Gastrocnemius medialis (tissue), 4 donors: ENCODE data around the gene CD58. TPM values are rescaled to one million over a fixed set of nuclear protein-coding genes. Genes with fewer than 3 reads are reported as not detected.

ENCODE experiments used
- ATAC-seq, 2 donors: fragments of 150-250 bp; one replicate each; pipeline ENCODE4 v1.9.1; 2016
- DNase-seq, 2 donors: peaks; one replicate each; pipeline ENCODE4 v3.0.0-alpha.2; 2019
- H3K27ac ChIP-seq, 4 donors: fragments of 200-600 bp; sonication (generic); 1 replicate in 1 of 4; 2 replicates in 3 of 4; pipeline ENCODE4 v1.5.1; 2016 to 2018; ENCODE audit warnings: mild to moderate bottlenecking in 2 of 4, moderate library complexity in 1 of 4
- H3K27me3 ChIP-seq, 3 donors: fragments of 200-600 bp; sonication (generic) in 2 of 3; 1 replicate in 1 of 3; 2 replicates in 2 of 3; pipeline versions ENCODE4 v1.5.1 to v1.6.0; 2016 to 2019; ENCODE audit warnings: mild to moderate bottlenecking in 1 of 3, moderate library complexity in 1 of 3
- H3K36me3 ChIP-seq, 2 donors: fragments of 200-600 bp; sonication (generic) in 1 of 2; one replicate each; pipeline ENCODE4 v1.5.1; 2017 to 2018
- H3K4me1 ChIP-seq, 2 donors: fragments of 200-600 bp; sonication (generic) in 1 of 2; one replicate each; pipeline ENCODE4 v1.5.1; 2016 to 2017; ENCODE audit warnings: mild to moderate bottlenecking in 2 of 2
- H3K4me3 ChIP-seq, 4 donors: fragments of 200-600 bp; sonication (generic) in 3 of 4; 1 replicate in 1 of 4; 2 replicates in 3 of 4; pipeline ENCODE4 v1.5.1; 2016 to 2019; ENCODE audit warnings: mild to moderate bottlenecking in 2 of 4
- H3K9me3 ChIP-seq, 3 donors: fragments of 200-600 bp; sonication (generic) in 2 of 3; 1 replicate in 1 of 3; 2 replicates in 2 of 3; pipeline ENCODE4 v1.5.1; 2016 to 2019
- POLR2A ChIP-seq, 2 donors: fragments of 450-650 bp; IDR thresholded peaks; one replicate each; pipeline ENCODE4 v1.6.1; 2017; ENCODE audit warnings: antibody characterized with exemption in 2 of 2, mild to moderate bottlenecking in 2 of 2, moderate library complexity in 2 of 2
- in situ Hi-C, 4 donors: fragments of 200-750 bp; cut with MboI; loops; one replicate each; pipeline versions ENCODE4 v1.15.0 to v1.8.0; 2017; ENCODE audit warnings: low sequenced_read_pairs in 4 of 4
- intact Hi-C: fragments of 100-400 bp; cut with DNase I; formaldehyde crosslinking; loops from one replicate; pipeline ENCODE4 v1.15.1; 2023; ENCODE audit warnings: low total_unique reads
- total RNA-seq, 4 donors: library from RNA; depleted of rRNA; stranded (reverse); fragments of >200 nt; gene quantifications; one replicate each; pipeline versions ENCODE4 v1.1.0 to v1.2.3, GENCODE V29; 2016
- TF ChIP-seq, protein P1 (sequence below), 5 experiments: fragments of 450-650 bp in 3 of 5; fragments of 200-600 bp in 2 of 5; sonication (generic) in 2 of 5; IDR thresholded peaks in 4 of 5; conservative IDR thresholded peaks in 1 of 5; 1 replicate in 4 of 5; 2 replicates in 1 of 5; pipeline ENCODE4 v1.5.1; 2016 to 2019; ENCODE audit warnings: antibody characterized with exemption in 5 of 5, mild to moderate bottlenecking in 3 of 5, moderate library complexity in 3 of 5

Gene CD58
- total RNA-seq, 4 donors from 2014 or later = 4.1 to 15.9 (median 10.2) TPM

DNA sequence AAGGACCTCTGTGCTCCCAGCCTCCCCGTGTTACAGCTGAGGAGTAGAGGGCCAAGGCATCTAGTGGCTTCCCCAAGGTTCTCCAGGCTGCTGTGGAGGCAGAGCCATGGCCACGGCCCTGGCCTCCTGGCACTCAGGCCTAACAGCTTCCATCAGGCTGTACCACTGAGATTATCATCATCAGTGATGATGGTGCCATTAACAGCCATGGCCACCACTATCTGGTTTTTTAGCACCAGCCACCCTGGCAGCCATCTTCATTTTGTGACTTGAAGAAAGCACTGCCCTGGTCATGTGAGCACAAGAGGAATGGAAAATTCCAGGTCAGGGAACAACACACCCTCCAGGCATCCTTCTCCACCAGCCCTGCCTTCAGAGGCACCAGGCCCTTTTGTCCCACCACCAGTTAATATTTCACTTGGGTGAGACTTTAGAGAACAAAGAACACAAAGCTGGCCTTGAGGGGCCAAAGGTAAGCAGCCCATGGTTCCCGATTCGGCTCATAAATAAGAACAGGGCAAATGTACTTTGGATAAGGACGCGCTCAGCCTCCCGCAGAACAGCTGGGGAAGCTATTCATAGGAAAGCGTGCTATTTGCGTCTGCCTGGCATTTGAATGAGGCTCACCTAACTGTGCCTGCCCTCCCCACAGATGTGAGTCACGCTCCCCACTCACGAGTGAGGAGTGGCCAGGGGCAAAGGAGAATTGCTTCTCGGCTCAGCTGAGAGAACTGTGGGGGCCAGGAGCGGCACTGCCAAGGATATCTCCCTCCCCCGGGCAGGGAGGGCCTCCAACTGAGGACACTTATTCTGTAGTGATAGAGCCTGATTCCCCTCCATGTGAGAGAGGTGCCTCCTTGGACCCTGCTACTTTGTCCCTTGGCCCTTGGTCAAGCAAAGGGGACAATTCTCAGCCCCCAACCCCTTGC, 95.6 kb downstream of the CD58 start:
- H3K9me3 ChIP-seq = no peaks in the 10 kb centered on the region
- intact Hi-C loops (loop anchor here (1.0 to 10.0 kb wide), 4 partner anchors 16 to 720 kb away; partner anchors contain the start of gene ATP1A1), in situ Hi-C loops (loop anchor here in 2 of 4 donors (25.0 kb wide), 2 partner anchors 113 to 663 kb away; partner anchors contain the start of gene ATP1A1 (in 1 of the 2))
- no peaks in the 10 kb centered on the region for H3K36me3 ChIP-seq
- peak; percentile 85 to 87 for ATAC-seq
- no peaks in the 10 kb centered on the region for H3K27me3 ChIP-seq
- peak; percentile 89 to 91 for DNase-seq
- H3K4me1 ChIP-seq = peaks cover 35 to 39% of the 10 kb centered on the region in 2 donors
- H3K4me3 ChIP-seq = peak overlapping the region in 2 of 4 donors; percentile 4 to 15
- TF ChIP-seq, protein P1, sequence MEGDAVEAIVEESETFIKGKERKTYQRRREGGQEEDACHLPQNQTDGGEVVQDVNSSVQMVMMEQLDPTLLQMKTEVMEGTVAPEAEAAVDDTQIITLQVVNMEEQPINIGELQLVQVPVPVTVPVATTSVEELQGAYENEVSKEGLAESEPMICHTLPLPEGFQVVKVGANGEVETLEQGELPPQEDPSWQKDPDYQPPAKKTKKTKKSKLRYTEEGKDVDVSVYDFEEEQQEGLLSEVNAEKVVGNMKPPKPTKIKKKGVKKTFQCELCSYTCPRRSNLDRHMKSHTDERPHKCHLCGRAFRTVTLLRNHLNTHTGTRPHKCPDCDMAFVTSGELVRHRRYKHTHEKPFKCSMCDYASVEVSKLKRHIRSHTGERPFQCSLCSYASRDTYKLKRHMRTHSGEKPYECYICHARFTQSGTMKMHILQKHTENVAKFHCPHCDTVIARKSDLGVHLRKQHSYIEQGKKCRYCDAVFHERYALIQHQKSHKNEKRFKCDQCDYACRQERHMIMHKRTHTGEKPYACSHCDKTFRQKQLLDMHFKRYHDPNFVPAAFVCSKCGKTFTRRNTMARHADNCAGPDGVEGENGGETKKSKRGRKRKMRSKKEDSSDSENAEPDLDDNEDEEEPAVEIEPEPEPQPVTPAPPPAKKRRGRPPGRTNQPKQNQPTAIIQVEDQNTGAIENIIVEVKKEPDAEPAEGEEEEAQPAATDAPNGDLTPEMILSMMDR (IDR thresholded peaks at IDR 0.05 in 4 of 5, conservative IDR thresholded peaks at IDR 0.05 in 1 of 5) = no peak
- peak; percentile 76 to 77 for TF ChIP-seq POLR2A (IDR thresholded peaks at IDR 0.05)
- H3K27ac ChIP-seq = peak overlapping the region; percentile 88 to 97 (median 94)

DNA sequence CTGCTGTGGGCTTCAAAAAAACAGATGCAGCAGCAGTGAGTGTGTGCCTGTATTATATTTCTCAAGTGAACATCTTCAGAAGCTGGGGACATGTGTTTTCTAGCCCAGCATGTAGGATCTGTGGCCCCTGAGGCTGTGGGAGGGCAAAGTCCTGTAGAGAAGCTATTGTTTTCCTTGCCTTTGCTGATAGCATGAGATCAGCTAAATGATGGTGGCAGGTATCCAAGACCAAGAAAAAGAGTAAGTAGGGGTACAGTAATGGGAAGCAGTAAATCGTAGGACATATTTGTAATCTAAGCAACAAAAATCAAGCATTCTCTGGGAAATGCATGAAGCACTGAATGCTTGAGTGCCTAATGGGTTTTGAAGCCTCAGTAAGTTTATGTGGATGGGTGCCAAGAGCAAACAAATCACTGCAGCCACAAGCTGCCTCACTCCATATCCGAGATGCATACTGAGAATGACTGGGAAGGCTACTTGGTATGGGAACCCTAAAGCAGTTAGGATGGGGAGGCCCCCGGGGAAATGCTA, 98.3 kb downstream of the CD58 start:
- intact Hi-C loops = loop anchor here (10.0 kb wide), 1 partner anchor 718 kb away; no protein-coding TSS in a partner anchor
- TF ChIP-seq, protein P1 (IDR thresholded peaks at IDR 0.05 in 4 of 5, conservative IDR thresholded peaks at IDR 0.05 in 1 of 5) = no peak
- TF ChIP-seq POLR2A (IDR thresholded peaks at IDR 0.05) = no peak
- in situ Hi-C loops = no loop called here
- H3K4me1 ChIP-seq = peaks cover 27 to 32% of the 10 kb centered on the region in 2 donors
- ATAC-seq = no peak
- H3K27me3 ChIP-seq = no peaks in the 10 kb centered on the region
- DNase-seq = no peak
- H3K9me3 ChIP-seq = no peaks in the 10 kb centered on the region
- no peaks in the 10 kb centered on the region for H3K36me3 ChIP-seq
- no peak overlapping the region for H3K4me3 ChIP-seq
- H3K27ac ChIP-seq = no peak overlapping the region

DNA sequence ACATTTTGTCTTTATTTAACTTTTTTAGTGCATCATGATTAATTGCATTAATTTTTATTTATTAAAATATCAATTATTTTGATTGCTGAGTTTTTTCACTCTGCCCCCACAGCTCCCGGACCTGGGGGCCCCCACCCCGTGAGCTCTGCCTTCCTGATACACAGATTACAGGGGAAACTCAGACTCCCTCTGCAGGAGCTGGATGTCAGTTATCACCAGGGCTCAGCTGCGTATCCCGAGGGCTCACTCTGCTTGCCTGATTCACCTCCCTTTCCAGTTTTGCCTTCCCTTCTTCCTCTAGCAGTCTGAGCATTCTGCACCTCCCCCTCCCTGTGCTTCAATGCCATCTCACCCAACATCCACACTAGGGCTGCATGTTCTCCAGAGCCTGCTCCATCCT, 99.6 kb downstream of the CD58 start:
- intact Hi-C loops = loop anchor here (10.0 kb wide), 1 partner anchor 716 kb away; no protein-coding TSS in a partner anchor
- H3K4me3 ChIP-seq = no peak overlapping the region
- no peaks in the 10 kb centered on the region for H3K27me3 ChIP-seq
- ATAC-seq (no peak), DNase-seq (no peak)
- H3K9me3 ChIP-seq = no peaks in the 10 kb centered on the region
- H3K36me3 ChIP-seq = no peaks in the 10 kb centered on the region
- H3K4me1 ChIP-seq = peaks cover 16 to 21% of the 10 kb centered on the region in 2 donors
- no peak overlapping the region for H3K27ac ChIP-seq
- TF ChIP-seq, protein P1 (IDR thresholded peaks at IDR 0.05 in 4 of 5, conservative IDR thresholded peaks at IDR 0.05 in 1 of 5) = no peak
- TF ChIP-seq POLR2A (IDR thresholded peaks at IDR 0.05) = no peak
- in situ Hi-C loops = no loop called here

DNA sequence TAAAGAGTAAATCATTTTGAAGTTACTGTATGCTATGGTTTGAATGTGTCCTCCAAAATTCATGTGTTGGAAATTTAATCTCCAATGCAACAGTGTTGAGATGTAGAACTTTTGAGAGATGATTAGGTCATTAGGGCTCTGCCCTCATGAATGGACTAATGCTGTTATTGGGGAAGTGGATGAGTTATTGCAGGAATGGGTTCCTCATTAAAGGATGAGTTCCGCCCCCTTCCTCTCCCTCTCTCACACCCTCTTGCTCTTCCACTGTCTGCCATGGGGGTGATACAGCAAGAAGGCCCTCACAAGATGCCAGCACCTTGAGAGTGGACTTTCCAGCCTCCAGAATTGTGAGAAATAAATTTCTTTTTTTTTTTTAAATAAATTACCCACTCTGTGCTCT, 100.2 kb downstream of the CD58 start:
- ATAC-seq (no peak), DNase-seq (no peak)
- no peak overlapping the region for H3K4me3 ChIP-seq
- no peaks in the 10 kb centered on the region for H3K27me3 ChIP-seq
- intact Hi-C loops (loop anchor here (10.0 kb wide), 1 partner anchor 716 kb away; no protein-coding TSS in a partner anchor), in situ Hi-C loops (no loop called here)
- peaks cover 11 to 15% of the 10 kb centered on the region in 2 donors for H3K4me1 ChIP-seq
- H3K27ac ChIP-seq = no peak overlapping the region
- no peaks in the 10 kb centered on the region for H3K9me3 ChIP-seq
- TF ChIP-seq, protein P1 (IDR thresholded peaks at IDR 0.05 in 4 of 5, conservative IDR thresholded peaks at IDR 0.05 in 1 of 5) = no peak
- no peak for TF ChIP-seq POLR2A (IDR thresholded peaks at IDR 0.05)
- H3K36me3 ChIP-seq = no peaks in the 10 kb centered on the region
